GM12892 (cell line): ENCODE measurements around the gene KIF26B.
"Not testable (repeated sequence)": the region's sequence is repeated elsewhere in the genome, so short reads cannot be mapped to it uniquely, and the experiment has no call there.

Experiments
- POLR2A ChIP-seq: IDR thresholded peaks from 2 replicates; pipeline ENCODE4 v1.6.1; 2011; ENCODE audit warnings: low read depth, low read length, control low read depth
- POLR2AphosphoS5 ChIP-seq: IDR thresholded peaks from 2 replicates; pipeline ENCODE4 v1.6.1; 2011; ENCODE audit warnings: low read depth, low read length, control low read depth
- TAF1 ChIP-seq: IDR thresholded peaks from 2 replicates; pipeline ENCODE4 v1.6.1; 2011; ENCODE audit warnings: low read depth, mild to moderate bottlenecking, control low read depth, low read length, borderline replicate concordance

GRCh38 chr1:245402998-245403397 lies 248.2 kb downstream of the KIF26B start:
- TF ChIP-seq POLR2A, TAF1, POLR2AphosphoS5: not testable (repeated sequence)
